Gastrocnemius medialis (tissue), 4 donors: ENCODE measurements around the gene RHOT1.
"Not testable (repeated sequence)": the region's sequence is repeated elsewhere in the genome, so short reads cannot be mapped to it uniquely, and the experiment has no call there.

ENCODE experiments used
- CTCF ChIP-seq, 5 experiments: fragments of 450-650 bp in 3 of 5; fragments of 200-600 bp in 2 of 5; sonication (generic) in 2 of 5; IDR thresholded peaks in 4 of 5; conservative IDR thresholded peaks in 1 of 5; 1 replicate in 4 of 5; 2 replicates in 1 of 5; pipeline ENCODE4 v1.5.1; 2016 to 2019; ENCODE audit warnings: antibody characterized with exemption in 5 of 5, mild to moderate bottlenecking in 3 of 5, moderate library complexity in 3 of 5
- POLR2A ChIP-seq, 2 donors: fragments of 450-650 bp; IDR thresholded peaks; one replicate each; pipeline ENCODE4 v1.6.1; 2017; ENCODE audit warnings: antibody characterized with exemption in 2 of 2, mild to moderate bottlenecking in 2 of 2, moderate library complexity in 2 of 2

GRCh38 chr17:32100323-32100722 is 42.0 kb upstream of the RHOT1 start:
- TF ChIP-seq POLR2A (IDR thresholded peaks at IDR 0.05); CTCF (IDR thresholded peaks at IDR 0.05 in 4 of 5, conservative IDR thresholded peaks at IDR 0.05 in 1 of 5): not testable (repeated sequence)
